Measurements from ENCODE around the gene PSMA2.

- TF ChIP-seq POLR2A (IDR thresholded peaks at IDR 0.05; ENCODE audit: borderline replicate concordance, extremely low read depth, insufficient read depth, insufficient read length): no peak
- no peak for TF ChIP-seq CTCF (IDR thresholded peaks at IDR 0.05 in 2 of 3, conservative IDR thresholded peaks at IDR 0.05 in 1 of 3; ENCODE audit: borderline replicate concordance in 1 of 3, insufficient read depth in 1 of 3, low read depth in 2 of 3, low read length in 2 of 3)
- TF ChIP-seq EZH2 (IDR thresholded peaks at IDR 0.05): no peak
- TF ChIP-seq JUND (IDR thresholded peaks at IDR 0.05): no peak
- no peak for TF ChIP-seq EGR1 (IDR thresholded peaks at IDR 0.05; ENCODE audit: low read depth)
These were observed 48.1 kb upstream of the PSMA2 start for GRCh38 chr7:42980084-42980483.
